Fibroblast of skin of abdomen (primary cell): ENCODE measurements around the gene ADAMTS12.

Source experiments
- DNase-seq: peaks from one replicate; pipeline ENCODE4 v3.0.0-alpha.2; 2013

The ADAMTS12 gene

DNA sequence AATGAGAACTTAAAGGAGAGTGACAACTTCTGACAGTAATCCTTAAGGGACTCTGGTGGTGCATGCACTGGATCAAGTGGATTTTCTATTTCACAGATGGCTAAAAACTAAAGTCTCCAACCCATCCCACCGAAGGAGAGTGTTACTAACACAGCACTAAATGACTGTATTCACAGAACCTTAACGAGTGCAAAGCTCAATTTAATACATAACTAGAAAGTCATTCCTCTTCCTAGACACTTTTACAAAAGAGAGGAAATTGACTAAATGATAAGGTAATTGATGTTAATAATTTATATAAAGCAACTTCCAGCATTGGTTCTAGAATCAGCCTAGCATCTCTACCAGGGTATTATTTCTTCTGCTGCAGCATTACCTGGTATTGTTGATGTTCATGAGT is 189.8 kb downstream of the ADAMTS12 start:
- DNase-seq = no peak

DNA sequence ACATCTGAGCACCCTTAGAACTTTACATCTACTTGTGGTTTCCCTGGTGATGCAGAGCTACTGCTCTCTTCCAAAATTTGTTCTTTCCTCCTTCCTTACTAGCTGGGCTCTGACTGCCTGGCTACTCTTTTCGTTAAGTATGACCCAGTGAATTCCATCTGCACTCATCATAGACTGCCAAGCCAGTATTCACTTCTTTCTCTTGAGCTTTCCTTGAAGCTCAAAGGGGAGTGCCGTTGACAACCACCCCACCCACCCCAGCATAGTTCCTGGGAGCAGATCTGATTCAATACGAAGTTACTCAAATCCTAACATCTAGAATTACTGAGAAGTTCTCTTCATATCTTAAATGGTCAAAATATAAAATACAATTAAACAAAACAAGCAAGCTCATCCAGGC is 190.5 kb downstream of the ADAMTS12 start:
- DNase-seq = peak; percentile 54

DNA sequence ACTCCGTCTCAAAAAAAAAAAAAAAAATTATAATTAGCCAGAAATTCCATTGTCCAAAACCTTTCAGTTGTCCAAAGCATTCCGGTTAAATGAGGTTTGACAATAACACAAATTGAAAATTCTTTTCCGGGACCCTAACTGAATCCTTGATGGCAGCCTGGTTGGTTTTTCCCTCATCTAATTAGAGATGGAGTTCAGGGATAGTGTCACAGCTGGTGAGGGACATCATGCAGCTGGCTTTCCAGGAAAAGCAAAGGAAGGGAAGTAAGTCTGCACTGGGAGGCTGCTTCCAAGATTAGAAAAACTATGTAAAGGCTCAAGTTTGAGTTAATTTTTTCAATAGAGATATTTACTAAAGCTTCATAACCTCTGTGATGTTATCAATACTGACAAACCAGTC is 195.4 kb downstream of the ADAMTS12 start:
- DNase-seq = no peak

DNA sequence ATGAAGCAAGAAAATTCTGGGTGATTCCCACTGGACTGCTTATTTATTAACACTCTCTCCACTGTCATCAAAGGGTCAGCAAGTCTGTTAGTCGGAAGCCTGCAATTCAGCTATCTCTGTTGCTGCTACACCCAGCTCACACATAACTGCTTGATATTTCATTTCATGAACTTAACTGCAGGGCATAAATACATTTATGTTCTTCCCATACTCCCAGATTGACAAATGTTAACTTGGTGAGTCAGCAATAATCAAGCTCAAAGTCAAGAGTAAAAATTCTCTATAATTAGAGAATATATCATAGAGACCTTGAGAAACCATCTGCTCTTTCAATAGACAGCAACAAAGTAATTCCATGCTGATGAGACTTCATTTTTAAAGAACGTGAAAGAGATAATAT is 198.8 kb downstream of the ADAMTS12 start:
- DNase-seq = peak; percentile 64

DNA sequence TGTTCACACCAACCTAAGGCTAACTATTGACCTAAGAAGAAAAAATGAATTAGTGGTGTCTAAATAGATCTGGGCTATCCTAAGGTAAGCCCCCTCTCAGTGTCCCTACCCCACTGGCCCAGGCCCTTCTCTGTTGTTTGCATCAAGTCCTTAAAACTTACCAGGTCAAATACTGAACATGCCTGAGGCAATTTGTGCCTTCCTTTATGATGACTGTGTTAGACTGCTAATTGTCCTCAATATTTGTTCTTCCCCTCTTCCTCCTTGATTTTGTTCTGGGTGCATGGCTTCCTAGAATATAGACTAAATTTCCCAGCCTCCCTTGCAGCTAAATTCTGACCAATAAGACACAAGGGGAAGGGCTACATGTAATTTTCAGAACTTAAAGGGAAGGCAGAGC is 199.9 kb downstream of the ADAMTS12 start:
- DNase-seq = peak; percentile 29

DNA sequence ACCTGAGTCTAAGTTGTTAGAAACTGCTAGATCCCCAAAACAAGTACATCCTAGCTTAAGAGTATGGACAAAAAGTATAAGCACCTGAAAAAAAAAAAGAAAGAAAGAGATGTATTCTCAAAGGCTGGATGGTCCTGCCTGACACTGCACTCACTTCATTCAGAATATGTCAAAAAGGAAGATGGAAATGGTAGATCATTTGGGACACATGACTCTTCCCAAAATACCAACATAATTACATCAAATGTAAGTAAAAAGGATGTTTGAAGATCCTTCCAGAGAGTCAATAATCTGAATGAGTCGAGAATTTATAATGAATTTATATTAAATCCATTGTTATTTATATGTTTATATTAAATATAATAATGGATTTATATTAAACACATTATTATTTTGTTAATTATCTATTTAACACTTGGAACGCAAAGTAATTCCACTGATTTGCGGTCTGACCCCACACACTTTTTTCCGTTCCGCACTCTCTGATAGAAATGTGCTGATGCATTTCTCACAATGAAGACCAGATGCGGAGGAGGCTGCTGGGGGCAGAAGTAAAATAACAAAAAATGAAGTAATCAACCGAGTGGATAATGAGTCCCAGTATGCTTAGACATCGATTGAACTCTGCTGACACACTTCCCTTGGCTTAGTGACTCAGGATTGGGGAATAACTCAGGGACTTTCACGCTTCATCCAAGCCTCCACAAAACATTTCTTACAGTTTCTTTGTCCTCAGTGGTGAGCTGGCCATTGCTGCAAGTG is 201.2 kb downstream of the ADAMTS12 start:
- DNase-seq = peak; percentile 98

DNA sequence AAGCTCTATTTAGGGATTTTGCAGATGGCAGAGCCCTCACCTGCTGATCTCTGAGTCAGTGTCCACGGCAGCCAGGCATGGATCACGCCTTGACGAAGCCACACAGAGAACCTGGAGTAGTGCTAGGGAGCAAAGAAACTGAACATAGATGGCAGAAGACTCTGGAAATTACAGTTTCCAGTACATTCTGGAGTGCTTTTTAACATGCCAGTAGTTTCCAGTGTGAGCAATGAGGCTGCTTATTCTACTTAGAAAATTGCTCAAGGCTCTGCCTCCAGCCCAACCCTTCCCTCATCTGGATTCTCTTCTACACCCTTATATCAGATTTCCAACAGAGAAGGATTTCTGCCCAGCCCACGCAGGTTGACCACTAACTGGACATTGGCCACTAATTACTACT is 203.3 kb downstream of the ADAMTS12 start:
- no peak for DNase-seq

DNA sequence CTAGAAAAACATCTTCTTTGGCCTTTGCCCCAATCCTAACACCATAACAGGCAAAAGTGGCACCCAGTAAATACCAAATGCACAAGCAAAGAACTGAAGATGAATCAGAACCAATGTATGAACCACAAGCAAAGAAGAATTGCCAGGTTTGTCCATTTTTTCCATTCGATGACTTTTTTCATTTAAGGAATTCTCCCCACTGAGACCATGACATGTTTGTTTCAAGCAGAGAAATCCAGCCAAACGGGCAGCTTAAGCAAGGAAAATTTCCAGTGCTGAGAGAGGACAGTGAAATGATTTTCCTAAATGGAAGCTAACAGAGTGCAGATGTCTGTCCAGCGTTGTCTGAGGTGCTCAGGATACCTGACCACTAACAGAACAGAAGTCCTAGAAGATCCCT is 203.7 kb downstream of the ADAMTS12 start:
- peak; percentile 53 for DNase-seq

DNA sequence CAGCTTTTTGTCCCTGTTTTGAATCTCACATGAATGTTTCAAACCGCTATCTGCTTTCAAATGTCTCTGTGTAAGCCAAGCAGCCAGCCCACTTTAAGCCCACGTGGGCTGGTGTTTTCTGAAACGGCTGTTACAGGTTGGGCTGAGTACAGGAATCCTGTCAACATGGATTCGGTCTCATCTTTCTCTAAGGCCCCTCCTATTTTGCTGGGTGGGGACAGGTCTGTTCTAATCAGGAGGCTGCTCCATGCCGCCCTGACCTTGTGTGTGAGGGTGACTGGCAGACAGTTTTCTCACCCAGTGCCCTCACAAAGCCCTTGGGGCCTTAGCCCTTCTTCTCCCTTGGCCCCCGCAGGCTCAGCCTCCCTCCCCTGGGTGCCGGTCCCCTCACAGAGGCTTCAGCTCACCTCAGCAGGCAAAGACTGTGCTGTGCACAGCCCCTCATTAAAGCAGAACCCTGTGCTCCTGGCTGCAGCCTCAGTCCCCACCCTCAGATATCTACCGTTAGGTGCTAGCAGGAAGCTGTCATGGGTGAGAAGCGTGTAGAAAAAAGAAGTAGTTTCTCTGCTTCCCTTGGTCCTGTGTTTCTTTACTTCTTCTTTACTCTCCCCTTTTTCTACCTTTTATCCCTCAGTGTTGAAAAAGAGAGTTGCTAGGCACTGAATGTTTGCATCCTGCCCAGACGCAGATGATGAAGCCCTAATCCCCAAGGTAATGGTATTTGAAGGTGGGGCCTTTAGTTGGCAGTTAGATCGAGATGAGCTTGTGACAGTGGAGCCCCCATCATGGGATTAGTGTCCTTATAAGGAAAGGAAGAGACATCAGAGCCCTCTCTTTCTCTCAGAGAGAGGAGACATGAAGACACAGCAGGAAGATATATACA is 205.7 kb downstream of the ADAMTS12 start:
- no peak for DNase-seq

DNA sequence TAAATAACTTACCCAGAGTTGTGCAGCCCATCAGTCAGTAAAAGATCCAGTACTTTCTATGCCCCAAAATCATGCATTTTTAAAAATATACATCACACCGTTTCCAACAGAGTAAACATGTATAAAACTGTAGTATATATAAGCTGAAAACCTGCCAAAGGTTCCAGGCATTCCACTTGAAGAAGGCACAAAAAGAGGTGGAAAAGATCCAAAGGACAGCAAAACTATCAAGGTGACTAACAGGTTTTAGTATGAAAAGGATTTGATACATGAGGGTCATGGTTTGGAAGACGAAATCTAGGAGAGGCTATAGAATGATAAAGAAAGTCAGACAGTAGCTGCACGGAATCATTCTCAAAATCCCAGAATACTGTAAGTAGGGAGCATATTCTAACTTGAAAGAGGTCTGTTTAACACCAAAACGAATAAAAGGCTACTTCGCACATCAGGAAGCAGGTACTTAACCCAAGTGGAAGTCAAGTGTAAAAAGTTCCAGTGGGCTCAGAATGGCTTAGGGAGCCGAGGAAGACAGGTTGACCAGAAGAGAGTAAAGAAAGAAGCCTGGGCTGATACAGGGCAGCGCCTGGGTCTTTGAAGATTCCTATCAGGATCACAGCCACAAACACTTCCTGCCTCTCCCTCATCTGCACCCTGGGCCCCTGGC is 207.2 kb downstream of the ADAMTS12 start:
- peak; percentile 31 for DNase-seq

DNA sequence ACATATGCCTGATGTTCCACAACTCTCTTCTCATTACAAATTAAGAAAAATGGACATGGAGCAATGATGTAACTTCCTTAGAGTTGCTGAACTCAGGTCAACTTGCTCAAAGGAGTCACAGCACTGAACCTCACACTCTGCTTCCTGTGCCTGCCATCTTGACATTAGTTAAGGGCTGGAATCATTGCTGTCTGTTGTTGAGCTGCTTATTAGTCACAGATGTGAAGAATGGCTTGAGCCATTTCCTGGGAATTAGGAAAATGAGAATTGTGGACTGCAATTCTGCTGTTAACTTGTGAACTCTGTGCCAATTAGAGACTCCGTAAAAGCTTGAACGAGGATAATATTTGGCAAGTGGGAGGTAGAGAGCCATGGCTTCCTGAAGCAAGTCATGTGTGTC is 212.0 kb downstream of the ADAMTS12 start:
- DNase-seq = peak; percentile 84

DNA sequence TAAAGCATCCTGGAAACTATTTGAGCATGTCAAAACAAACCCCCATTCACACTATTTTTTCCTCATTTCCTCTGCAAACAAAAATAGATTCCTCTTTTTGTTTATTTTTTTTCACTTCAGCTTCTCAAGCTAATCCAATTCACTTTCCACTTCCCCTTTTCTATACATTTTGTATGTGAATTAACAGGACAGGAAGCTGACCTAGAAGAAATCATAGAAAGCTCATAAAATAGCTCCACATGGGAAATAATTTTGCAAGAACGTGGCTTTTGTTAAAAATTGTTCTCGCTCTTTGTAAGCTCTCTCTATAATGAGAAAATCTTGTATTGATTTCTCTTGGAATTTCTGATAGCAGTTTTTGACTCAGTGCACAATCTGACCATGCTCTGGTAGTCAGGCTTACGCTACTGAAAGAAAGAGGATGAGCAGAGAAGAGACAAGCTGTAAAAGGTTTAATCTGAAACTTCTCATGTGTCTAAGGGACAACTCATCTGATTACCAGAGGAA is 215.8 kb downstream of the ADAMTS12 start:
- no peak for DNase-seq

DNA sequence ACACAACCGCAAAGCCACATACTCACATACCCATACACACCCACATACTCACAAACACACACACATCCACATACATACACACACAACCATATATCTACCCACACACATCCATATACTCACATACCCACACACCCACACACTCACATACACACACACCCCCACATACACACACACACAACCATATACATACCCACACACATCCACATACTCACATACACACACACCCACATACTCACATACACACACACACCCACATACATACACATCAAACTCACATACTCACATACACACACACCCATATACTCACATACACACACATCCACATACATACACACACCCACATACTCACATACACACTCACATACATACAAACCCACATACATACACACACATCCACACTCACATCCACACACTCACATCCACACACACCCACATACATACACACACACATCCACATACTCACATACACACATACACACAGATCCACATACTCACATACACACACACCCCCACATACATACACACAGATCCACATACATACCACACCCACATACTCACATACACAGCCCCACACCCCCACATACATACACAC is 220.0 kb downstream of the ADAMTS12 start:
- no peak for DNase-seq

DNA sequence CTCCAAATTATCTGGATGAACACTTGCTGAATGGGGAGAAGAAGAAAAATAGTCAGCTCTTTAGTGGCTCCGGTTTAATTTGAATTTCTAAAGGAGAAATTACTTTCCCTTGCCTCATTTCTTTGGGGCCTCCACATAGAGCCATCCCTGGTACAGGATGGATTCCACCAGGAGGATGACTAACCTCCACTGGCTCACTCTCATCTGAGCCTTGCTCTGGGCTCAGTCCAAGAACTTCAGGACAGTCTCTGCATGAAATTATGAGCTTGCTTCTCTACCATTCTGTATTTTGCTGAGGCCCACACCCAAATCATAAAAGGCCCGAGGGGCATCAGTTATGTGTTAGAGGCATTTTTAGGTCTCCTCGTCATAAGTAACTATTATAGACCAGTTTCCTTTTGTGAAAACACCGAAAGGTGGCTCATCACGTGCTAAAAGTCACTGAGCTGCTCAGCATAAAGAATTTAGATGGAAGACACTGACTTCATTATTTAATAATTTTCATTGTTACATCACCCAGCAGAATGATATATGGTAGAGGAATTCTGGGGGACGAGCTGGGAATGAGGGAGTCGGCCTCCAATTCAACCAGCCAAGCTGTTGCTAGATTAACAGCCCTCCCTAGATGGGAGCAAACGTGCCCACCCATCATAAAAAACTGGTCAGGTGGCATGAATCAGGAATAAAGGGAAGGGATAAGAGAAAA is 228.9 kb downstream of the ADAMTS12 start:
- peak; percentile 87 for DNase-seq

DNA sequence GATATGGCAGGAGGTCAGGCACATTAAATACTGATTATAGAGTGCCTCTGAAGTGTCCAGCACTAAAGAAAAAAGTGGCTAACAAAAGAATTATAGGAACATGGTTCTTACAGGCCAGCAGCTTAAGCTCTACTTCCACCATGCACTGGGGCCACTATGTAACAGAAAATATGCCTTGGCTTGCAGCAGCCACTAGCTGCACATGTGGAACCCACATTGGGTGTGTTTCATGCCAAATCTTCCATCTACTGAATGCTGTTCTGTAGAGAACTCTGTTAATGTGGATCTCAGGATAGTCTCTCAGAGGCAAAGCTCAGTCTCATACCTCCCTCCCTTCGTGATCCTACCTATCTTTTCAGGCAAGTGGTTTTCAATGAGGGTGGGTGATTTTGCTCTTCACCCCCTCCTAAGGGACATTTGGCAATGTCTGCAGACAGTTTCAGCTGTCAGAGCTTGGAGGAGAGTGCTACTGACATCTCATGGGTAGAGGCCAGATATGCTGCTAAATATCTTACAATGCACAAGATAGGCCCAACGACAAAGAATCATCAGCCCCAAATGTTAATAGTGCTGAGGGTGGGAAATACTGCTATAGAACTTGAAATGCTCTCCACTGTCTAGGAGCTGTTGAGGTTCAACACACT is 232.1 kb downstream of the ADAMTS12 start:
- DNase-seq = peak; percentile 35

DNA sequence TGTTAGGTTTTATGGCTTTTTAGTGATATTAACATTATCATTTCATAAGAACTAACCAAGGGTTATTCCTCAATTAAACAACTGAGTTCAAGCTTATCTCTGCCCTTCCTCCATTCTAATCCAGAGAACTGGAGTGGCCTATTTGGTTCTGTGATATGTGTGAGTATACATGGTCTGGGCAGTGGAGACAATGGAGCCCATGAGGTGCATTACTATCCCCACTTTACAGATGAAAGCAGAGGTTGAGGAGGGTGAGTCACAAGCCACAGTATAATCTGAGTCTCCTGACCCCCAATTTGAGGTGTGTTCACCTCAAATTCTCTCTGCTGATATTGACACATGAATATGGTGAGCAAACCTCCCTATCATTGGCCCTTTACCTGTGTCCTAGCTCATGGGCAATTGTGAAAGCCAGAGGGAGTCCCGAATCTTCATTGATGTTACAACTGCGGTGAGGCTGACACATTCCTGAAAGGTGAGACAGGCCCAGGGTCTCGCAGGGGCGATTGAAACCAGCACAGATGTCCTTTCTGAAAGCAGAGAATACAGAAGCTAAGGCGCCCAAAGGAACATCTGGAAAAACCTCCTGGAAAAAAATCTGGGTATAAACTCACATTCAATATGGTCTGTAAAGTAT is 233.9 kb downstream of the ADAMTS12 start:
- DNase-seq = peak; percentile 48

DNA sequence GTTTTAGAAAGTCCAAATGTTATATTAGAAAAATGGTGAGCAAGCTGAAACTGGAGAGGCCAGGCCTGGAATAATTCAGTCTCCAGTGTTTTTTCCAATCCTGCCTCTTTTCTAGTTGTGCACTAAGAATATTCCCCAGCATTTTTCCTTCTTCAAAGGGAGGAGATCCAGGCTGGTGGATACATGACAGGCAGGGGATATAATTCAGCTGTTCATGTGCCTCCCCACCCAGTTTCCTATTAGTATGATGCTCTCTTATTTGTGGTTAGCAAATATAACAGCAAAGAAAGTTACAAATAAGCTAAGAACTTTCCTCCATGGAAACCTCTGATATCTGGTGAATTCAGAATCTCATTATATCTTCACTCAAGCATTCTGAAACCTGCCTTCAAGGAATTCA is 234.6 kb downstream of the ADAMTS12 start:
- DNase-seq = no peak

DNA sequence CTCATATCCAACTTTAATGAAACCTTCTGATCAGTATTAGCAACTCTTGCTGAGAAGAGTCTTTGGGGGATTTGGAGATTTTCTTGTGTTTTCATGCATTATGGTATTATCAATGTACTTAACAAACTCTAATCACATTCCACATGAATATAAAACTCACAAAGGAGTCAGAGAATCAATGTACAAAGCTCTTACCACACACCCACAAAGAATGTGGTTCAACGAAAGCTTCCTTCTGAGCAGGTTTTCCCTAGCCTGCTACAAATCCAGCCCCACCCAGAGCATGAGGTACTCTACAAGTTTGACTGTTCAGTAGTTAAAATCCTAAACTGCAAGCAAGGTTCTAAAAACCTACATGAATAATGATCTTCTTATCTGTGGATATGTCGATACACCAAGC is 240.9 kb downstream of the ADAMTS12 start:
- DNase-seq = peak; percentile 46

DNA sequence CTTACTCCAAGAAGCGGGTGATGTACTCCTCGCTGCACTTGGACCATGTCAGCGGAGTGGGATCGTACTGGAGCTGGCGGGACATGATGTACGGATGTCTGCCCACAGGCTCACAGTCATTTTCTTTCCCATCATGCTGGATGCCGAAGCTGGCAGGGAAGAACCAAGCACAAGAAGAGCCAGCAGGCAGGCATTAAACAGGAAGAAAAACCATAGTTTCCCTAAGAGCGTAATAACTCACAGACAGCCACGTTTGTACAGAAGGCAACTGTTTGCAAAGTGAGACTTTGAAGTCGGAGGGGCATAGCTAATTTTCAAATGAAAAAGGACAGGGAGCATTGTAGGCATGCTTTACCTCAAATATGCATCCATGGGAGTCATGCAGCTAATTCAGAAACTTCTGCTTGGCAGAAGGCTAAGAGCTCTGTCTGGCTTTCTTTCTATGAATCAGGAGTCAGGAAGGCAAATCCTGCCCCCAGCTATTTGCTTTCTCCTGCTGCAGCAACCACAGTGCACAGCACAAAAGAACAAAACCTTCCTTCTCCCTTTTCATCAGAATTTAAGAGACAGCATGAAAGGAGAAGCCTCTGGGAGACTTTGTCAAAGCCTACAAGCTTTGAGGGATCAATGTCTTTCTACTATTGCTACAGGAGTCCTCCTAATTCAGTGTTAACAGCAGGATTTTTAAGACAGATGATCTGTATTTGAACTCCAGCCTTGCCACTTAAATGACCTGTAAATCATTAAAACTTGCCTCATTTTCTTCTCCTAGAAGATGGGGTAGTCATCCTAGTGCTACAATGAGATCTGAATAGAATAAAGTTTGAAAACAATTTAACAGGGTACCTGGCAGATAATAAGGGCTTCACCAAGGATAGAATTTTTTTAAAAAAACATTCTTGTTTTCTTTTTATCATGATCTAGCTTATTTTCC is 242.0 kb downstream of the ADAMTS12 start:
- peak; percentile 95 for DNase-seq
